IMR-90 (cell line): Measurements from ENCODE around the gene WBP1L. TPM values are rescaled to one million over a fixed set of nuclear protein-coding genes. Genes with fewer than 3 reads are reported as not detected.
A peak's percentile ranks its signal among the peaks of the same experiment; 100 is the strongest.

Experiments used
- ATAC-seq: fragments of 200-7000 bp; cut with Tn5 transposase; 2 replicates; pipeline ENCODE4 v1.9.1; 2020; ENCODE audit warnings: low read depth, mild to moderate bottlenecking, moderate library complexity
- BruUV-seq: library from RNA; stranded (reverse); fragments of 400-500 nt; replicated peaks from 2 replicates; lab custom pipeline; 2021; lab: Mats Ljungman, UMichigan
- CTCF ChIA-PET: fragments of 300-600 bp; formaldehyde crosslinking; extraction: SDS; loops from one replicate; lab custom pipeline; 2021; ENCODE audit warnings: antibody characterized with exemption; lab: Yijun Ruan, JAX
- POLR2A ChIA-PET: fragments of 300-600 bp; sonication (Branson Sonifier 250); formaldehyde crosslinking; loops from one replicate; lab custom pipeline; 2022; ENCODE audit warnings: antibody characterized with exemption; ENCODE audit not compliant: unreplicated experiment; lab: Charles Lee
- DNase-seq: peaks from one replicate; pipeline ENCODE4 v3.0.0; 2013
- H2AFZ ChIP-seq: replicated peaks from 2 replicates; pipeline ENCODE3; 2013; ENCODE audit warnings: low read length, mild to moderate bottlenecking; ENCODE audit not compliant: poor library complexity
- H2AK5ac ChIP-seq: 2 replicates; pipeline ENCODE4 v1.6.1; 2013; ENCODE audit warnings: low read depth, low read length, inconsistent platforms
- H2AK9ac ChIP-seq: replicated peaks from 2 replicates; pipeline ENCODE3; 2013; ENCODE audit warnings: mild to moderate bottlenecking, low read depth, low read length, moderate library complexity; ENCODE audit not compliant: poor library complexity
- H2BK120ac ChIP-seq: 2 replicates; pipeline ENCODE4 v1.6.1; 2013; ENCODE audit warnings: low read depth, low read length, inconsistent platforms
- H2BK15ac ChIP-seq: 3 replicates; pipeline ENCODE4 v1.6.1; 2013; ENCODE audit warnings: low read depth, low read length, inconsistent platforms
- H2BK20ac ChIP-seq: 2 replicates; pipeline ENCODE4 v1.6.1; 2013; ENCODE audit warnings: low read depth, mild to moderate bottlenecking, inconsistent platforms, low read length, moderate library complexity
- H2BK5ac ChIP-seq: 2 replicates; pipeline ENCODE4 v1.6.1; 2013; ENCODE audit warnings: mild to moderate bottlenecking, low read depth, low read length, inconsistent platforms; ENCODE audit not compliant: poor library complexity, severe bottlenecking
- H3K14ac ChIP-seq: replicated peaks from 2 replicates; pipeline ENCODE4 v1.6.1; 2013; ENCODE audit warnings: low read depth, low read length, inconsistent platforms
- H3K18ac ChIP-seq: 2 replicates; pipeline ENCODE4 v1.6.1; 2013; ENCODE audit warnings: low read depth, low read length, control low read depth
- H3K23ac ChIP-seq: 2 replicates; pipeline ENCODE4 v1.6.1; 2013; ENCODE audit warnings: low read depth, low read length, inconsistent platforms
- H3K27ac ChIP-seq: 2 replicates; pipeline ENCODE4 v1.5.1; 2013; ENCODE audit warnings: mild to moderate bottlenecking, control low read depth, low read length; ENCODE audit not compliant: insufficient read depth
- H3K27me3 ChIP-seq: 2 replicates; pipeline ENCODE4 v1.6.1; 2013; ENCODE audit warnings: low read length; ENCODE audit not compliant: control insufficient read depth, insufficient read depth
- H3K36me3 ChIP-seq: 2 replicates; pipeline ENCODE4 v1.6.1; 2013; ENCODE audit warnings: low read length, mixed read lengths; ENCODE audit not compliant: control insufficient read depth, insufficient read depth
- H3K4ac ChIP-seq: 2 replicates; pipeline ENCODE4 v1.6.1; 2013; ENCODE audit warnings: low read depth, low read length, inconsistent platforms
- H3K4me1 ChIP-seq: 2 replicates; pipeline ENCODE4 v1.6.1; 2013; ENCODE audit warnings: low read length, mixed read lengths; ENCODE audit not compliant: control insufficient read depth, insufficient read depth
- H3K4me2 ChIP-seq: 2 replicates; pipeline ENCODE4 v1.6.1; 2013; ENCODE audit warnings: low read depth, mild to moderate bottlenecking, control low read depth, low read length, moderate library complexity
- H3K4me3 ChIP-seq: 2 replicates; pipeline ENCODE4 v1.5.1; 2013; ENCODE audit warnings: low read depth, mild to moderate bottlenecking, control low read depth, low read length, moderate library complexity; ENCODE audit not compliant: insufficient read depth
- H3K56ac ChIP-seq: 2 replicates; pipeline ENCODE4 v1.6.1; 2013; ENCODE audit warnings: low read length, inconsistent platforms; ENCODE audit not compliant: insufficient read depth; ENCODE audit errors: extremely low read depth
- H3K79me1 ChIP-seq, 2 experiments: 2 replicates each; pipeline ENCODE4 v1.6.1; 2013; ENCODE audit warnings: low read length in 2 of 2, inconsistent platforms in 1 of 2, low read depth in 1 of 2
- H3K9ac ChIP-seq: 2 replicates; pipeline ENCODE4 v1.6.1; 2013; ENCODE audit warnings: low read depth, low read length, control low read depth
- H3K9me1 ChIP-seq: 2 replicates; pipeline ENCODE4 v1.6.1; 2013; ENCODE audit warnings: low read length, inconsistent platforms; ENCODE audit not compliant: insufficient read depth
- H3K9me3 ChIP-seq: 2 replicates; pipeline ENCODE4 v1.6.1; 2013; ENCODE audit warnings: low read length; ENCODE audit not compliant: control insufficient read depth, insufficient read depth
- H4K20me1 ChIP-seq: 2 replicates; pipeline ENCODE4 v1.6.1; 2013; ENCODE audit warnings: low read length, inconsistent platforms; ENCODE audit not compliant: insufficient read depth
- H4K5ac ChIP-seq: 2 replicates; pipeline ENCODE4 v1.6.1; 2013; ENCODE audit warnings: mild to moderate bottlenecking, low read depth, low read length, control low read depth
- H4K8ac ChIP-seq, 2 experiments: 2 replicates each; pipeline ENCODE4 v1.6.1; 2013; ENCODE audit warnings: low read depth in 2 of 2, low read length in 2 of 2, control low read depth in 1 of 2, inconsistent platforms in 1 of 2
- H4K91ac ChIP-seq: 2 replicates; pipeline ENCODE4 v1.6.1; 2013; ENCODE audit warnings: low read depth, low read length, inconsistent platforms; ENCODE audit not compliant: insufficient read depth
- CEBPB ChIP-seq: IDR thresholded peaks from 2 replicates; pipeline ENCODE4 v1.6.1; 2012; ENCODE audit warnings: low read depth, low read length, improper control_type of control experiment
- CHD1 ChIP-seq: IDR thresholded peaks from 2 replicates; pipeline ENCODE4 v1.6.1; 2012; ENCODE audit warnings: low read depth, low read length, improper control_type of control experiment
- CTCF ChIP-seq: conservative IDR thresholded peaks from 2 replicates; pipeline ENCODE4 v1.5.1; 2012; ENCODE audit warnings: mild to moderate bottlenecking, low read depth, low read length, improper control_type of control experiment
- ELK1 ChIP-seq: fragments of 150-350 bp; IDR thresholded peaks from 2 replicates; pipeline ENCODE4 v1.6.1; 2016; ENCODE audit warnings: low read depth, mild to moderate bottlenecking, low read length, moderate library complexity, borderline replicate concordance
- NFE2L2 ChIP-seq: fragments of 150-350 bp; IDR thresholded peaks from 2 replicates; pipeline ENCODE4 v1.6.1; 2016; ENCODE audit warnings: low read depth, mild to moderate bottlenecking, low read length
- RFX5 ChIP-seq: IDR thresholded peaks from 2 replicates; pipeline ENCODE4 v1.8.0; 2012; ENCODE audit warnings: low read depth, mild to moderate bottlenecking, low read length, moderate library complexity
- USF2 ChIP-seq: fragments of 150-350 bp; IDR thresholded peaks from 2 replicates; pipeline ENCODE4 v1.6.1; 2017; ENCODE audit warnings: mild to moderate bottlenecking, antibody characterized with exemption, low read length, low read depth
- WGBS, 2 experiments: methylation state at CpG; one replicate each; pipeline versions ENCODE4 v1.1.5 to v1.1.7; 2013; ENCODE audit warnings: missing lambda C conversion rate in 2 of 2; ENCODE audit not compliant: insufficient read length in 1 of 2; ENCODE audit errors: extremely low coverage in 2 of 2; 5-methylcytosine and 5-hydroxymethylcytosine counted together
- dilution Hi-C: fragments of 300-500 bp; cut with HindIII; formaldehyde crosslinking; loops from one replicate; pipeline ENCODE4 v1.14.3; 2018; ENCODE audit warnings: low sequenced_read_pairs; ENCODE audit not compliant: unreplicated experiment
- in situ Hi-C: fragments of 300-500 bp; cut with MboI; formaldehyde crosslinking; loops from 3 replicates; pipeline ENCODE4 v1.14.3; 2019; ENCODE audit warnings: low sequenced_read_pairs, inconsistent platforms, mixed read lengths
- intact Hi-C: fragments of 100-400 bp; cut with micrococcal nuclease; formaldehyde crosslinking; loops from 2 replicates; pipeline ENCODE4 v1.10.0; 2022
- polyA plus RNA-seq, 3 experiments: library from polyadenylated mRNA; depleted of rRNA; stranded (reverse); fragments of >200 nt; gene quantifications; 2 replicates each; pipeline ENCODE4 v1.2.3, GENCODE V29; 2012; ENCODE audit warnings: low replicate concordance in 1 of 3
- total RNA-seq: library from RNA; depleted of rRNA; stranded (reverse); fragments of >200 nt; gene quantifications from 2 replicates; pipeline ENCODE4 v1.2.3, GENCODE V29; 2012

Gene WBP1L
- total and polyA plus RNA-seq, 2 of the 4 experiments (the other 2 are of a cell fraction), result 20.7 to 31.0 TPM

GRCh38 chr10:102801978-102802377, 58.2 kb downstream of the WBP1L start:
- Histone ChIP-seq H3K4ac (peak overlapping the region; percentile 17), H3K18ac (no peak overlapping the region; the same call in 1 of the 2 replicates), H3K4me1 (peaks cover 12% of the 10 kb centered on the region), H4K5ac (no peak overlapping the region), H3K9ac (no peak overlapping the region), H4K8ac (no peak overlapping the region), H3K27me3 (no peaks in the 10 kb centered on the region), H2BK20ac (no peak overlapping the region), H3K79me1 (peaks cover 18 to 30% of the 10 kb centered on the region in 2 experiments), H3K23ac (no peak overlapping the region), H4K91ac (no peak overlapping the region), H2BK120ac (0 out of 2 replicates have a peak overlapping the region, but pooled peaks have one; percentile 9), H3K56ac (no peak overlapping the region), H2BK15ac (no peak overlapping the region; the same call in 1 of the 3 replicates), H2AK9ac (no peak overlapping the region), H3K36me3 (peaks cover 35% of the 10 kb centered on the region), H2AK5ac (peak overlapping the region; percentile 59; the same call in 1 of the 2 replicates), H4K20me1 (peaks cover 23% of the 10 kb centered on the region; the same call in 1 of the 2 replicates), H3K4me2 (no peak overlapping the region), H2AFZ (no peak overlapping the region), H3K14ac (0 out of 2 replicates have a peak overlapping the region, but pooled peaks have one; percentile 5), H3K9me1 (peaks cover 14% of the 10 kb centered on the region), H3K9me3 (no peaks in the 10 kb centered on the region; the same call in 1 of the 2 replicates), H3K4me3 (no peak overlapping the region), H3K27ac (no peak overlapping the region), H2BK5ac (peak overlapping the region; percentile 76)
- ChIA-PET CTCF (no interaction called here), POLR2A (no interaction called here)
- ATAC-seq, result no peak
- BruUV-seq, result no TSS peak
- in situ Hi-C loops (no loop called here), intact Hi-C loops (loop anchor here (2.0 to 5.0 kb wide), 2 partner anchors 19 to 50 kb away; no protein-coding TSS in a partner anchor), dilution Hi-C loops (no loop called here)
- no CpG with 5 or more reads among the region's 3 CpGs for WGBS, 2 experiments
- DNase-seq, result no peak
- no peak for TF ChIP-seq CEBPB
- TF ChIP-seq CHD1, result no peak
- no peak for TF ChIP-seq ELK1
- no peak for TF ChIP-seq NFE2L2
- no peak for TF ChIP-seq USF2
- TF ChIP-seq RFX5, result no peak
- no peak for TF ChIP-seq CTCF
